ENCODE data around the gene GXYLT2.

GXYLT2 gene

DNA sequence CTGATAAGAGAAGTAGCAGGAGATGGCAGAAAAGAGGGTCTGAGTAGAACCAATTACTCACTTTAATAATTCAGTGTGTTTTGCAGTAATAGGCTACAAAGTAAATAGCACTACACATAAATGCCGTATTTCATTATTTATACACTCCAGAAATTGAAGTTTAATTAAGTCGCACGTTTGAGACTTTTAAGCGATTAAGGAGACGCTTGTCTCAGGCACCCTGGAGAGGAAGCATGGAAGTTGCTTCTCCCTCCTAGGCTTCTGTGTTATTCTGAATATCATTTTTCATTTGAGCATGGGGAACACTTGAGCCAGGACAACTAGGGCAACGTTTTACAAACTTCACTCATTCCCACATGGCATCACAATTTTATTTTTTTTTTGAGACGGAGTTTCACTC lies 12.2 kb downstream of the GXYLT2 start:
- POLR2A ChIA-PET = no interaction called here
- no peaks in the 10 kb centered on the region for H3K9me3 ChIP-seq (ENCODE audit: control insufficient read depth, insufficient read depth, low read depth, low read length)
- no peak overlapping the region for H3K4me3 ChIP-seq (ENCODE audit: low read depth, low read length)
- CTCF ChIA-PET = no interaction called here
- H3K27ac ChIP-seq (ENCODE audit: extremely low read depth, low read depth, low read length) = no peak overlapping the region
- peaks cover 12% of the 10 kb centered on the region for H3K4me1 ChIP-seq (ENCODE audit: control insufficient read depth, insufficient read depth, low read length)
- no peaks in the 10 kb centered on the region for H3K36me3 ChIP-seq (ENCODE audit: control insufficient read depth in 2 of 2, insufficient read depth in 1 of 2, low read length in 2 of 2)
- TF ChIP-seq ZNF664 (tag by site-specific recombination; IDR thresholded peaks at IDR 0.05) = 0 out of 2 replicates have a peak, but pooled peaks have one; percentile 10
- TF ChIP-seq, protein P1, sequence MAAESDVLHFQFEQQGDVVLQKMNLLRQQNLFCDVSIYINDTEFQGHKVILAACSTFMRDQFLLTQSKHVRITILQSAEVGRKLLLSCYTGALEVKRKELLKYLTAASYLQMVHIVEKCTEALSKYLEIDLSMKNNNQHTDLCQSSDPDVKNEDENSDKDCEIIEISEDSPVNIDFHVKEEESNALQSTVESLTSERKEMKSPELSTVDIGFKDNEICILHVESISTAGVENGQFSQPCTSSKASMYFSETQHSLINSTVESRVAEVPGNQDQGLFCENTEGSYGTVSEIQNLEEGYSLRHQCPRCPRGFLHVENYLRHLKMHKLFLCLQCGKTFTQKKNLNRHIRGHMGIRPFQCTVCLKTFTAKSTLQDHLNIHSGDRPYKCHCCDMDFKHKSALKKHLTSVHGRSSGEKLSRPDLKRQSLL (tag by site-specific recombination; IDR thresholded peaks at IDR 0.05) = peak; percentile 83
- no peak for TF ChIP-seq ZNF404 (tag by site-specific recombination; IDR thresholded peaks at IDR 0.05)
- TF ChIP-seq FEZF1 (tag by site-specific recombination; IDR thresholded peaks at IDR 0.05) = peak; percentile 31; the same call in 1 of the 2 replicates
- TF ChIP-seq OSR2 (tag by site-specific recombination; IDR thresholded peaks at IDR 0.05) = peak; percentile 86; the same call in 1 of the 2 replicates
- no peak for TF ChIP-seq KLF7 (tag by site-specific recombination; IDR thresholded peaks at IDR 0.05; ENCODE audit: borderline replicate concordance)
- 0 out of 2 replicates have a peak, but pooled peaks have one; percentile 47 for TF ChIP-seq IKZF3 (tag by site-specific recombination; IDR thresholded peaks at IDR 0.05)
- 0 out of 2 replicates have a peak, but pooled peaks have one; percentile 12 for TF ChIP-seq ZBTB17 (tag by site-specific recombination; IDR thresholded peaks at IDR 0.05)
- TF ChIP-seq, protein P2, sequence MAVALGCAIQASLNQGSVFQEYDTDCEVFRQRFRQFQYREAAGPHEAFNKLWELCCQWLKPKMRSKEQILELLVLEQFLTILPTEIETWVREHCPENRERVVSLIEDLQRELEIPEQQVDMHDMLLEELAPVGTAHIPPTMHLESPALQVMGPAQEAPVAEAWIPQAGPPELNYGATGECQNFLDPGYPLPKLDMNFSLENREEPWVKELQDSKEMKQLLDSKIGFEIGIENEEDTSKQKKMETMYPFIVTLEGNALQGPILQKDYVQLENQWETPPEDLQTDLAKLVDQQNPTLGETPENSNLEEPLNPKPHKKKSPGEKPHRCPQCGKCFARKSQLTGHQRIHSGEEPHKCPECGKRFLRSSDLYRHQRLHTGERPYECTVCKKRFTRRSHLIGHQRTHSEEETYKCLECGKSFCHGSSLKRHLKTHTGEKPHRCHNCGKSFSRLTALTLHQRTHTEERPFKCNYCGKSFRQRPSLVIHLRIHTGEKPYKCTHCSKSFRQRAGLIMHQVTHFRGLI (tag by site-specific recombination; IDR thresholded peaks at IDR 0.05) = no peak
- TF ChIP-seq ZNF629 (tag by site-specific recombination; IDR thresholded peaks at IDR 0.05) = no peak
- TF ChIP-seq, protein P3, sequence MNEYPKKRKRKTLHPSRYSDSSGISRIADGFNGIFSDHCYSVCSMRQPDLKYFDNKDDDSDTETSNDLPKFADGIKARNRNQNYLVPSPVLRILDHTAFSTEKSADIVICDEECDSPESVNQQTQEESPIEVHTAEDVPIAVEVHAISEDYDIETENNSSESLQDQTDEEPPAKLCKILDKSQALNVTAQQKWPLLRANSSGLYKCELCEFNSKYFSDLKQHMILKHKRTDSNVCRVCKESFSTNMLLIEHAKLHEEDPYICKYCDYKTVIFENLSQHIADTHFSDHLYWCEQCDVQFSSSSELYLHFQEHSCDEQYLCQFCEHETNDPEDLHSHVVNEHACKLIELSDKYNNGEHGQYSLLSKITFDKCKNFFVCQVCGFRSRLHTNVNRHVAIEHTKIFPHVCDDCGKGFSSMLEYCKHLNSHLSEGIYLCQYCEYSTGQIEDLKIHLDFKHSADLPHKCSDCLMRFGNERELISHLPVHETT (tag by site-specific recombination; IDR thresholded peaks at IDR 0.05) = no peak
- TF ChIP-seq, protein P4, sequence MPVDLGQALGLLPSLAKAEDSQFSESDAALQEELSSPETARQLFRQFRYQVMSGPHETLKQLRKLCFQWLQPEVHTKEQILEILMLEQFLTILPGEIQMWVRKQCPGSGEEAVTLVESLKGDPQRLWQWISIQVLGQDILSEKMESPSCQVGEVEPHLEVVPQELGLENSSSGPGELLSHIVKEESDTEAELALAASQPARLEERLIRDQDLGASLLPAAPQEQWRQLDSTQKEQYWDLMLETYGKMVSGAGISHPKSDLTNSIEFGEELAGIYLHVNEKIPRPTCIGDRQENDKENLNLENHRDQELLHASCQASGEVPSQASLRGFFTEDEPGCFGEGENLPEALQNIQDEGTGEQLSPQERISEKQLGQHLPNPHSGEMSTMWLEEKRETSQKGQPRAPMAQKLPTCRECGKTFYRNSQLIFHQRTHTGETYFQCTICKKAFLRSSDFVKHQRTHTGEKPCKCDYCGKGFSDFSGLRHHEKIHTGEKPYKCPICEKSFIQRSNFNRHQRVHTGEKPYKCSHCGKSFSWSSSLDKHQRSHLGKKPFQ (tag by site-specific recombination; IDR thresholded peaks at IDR 0.05) = no peak
- peak; percentile 74 for TF ChIP-seq GLI2 (tag by site-specific recombination; IDR thresholded peaks at IDR 0.05; ENCODE audit: borderline replicate concordance, low read depth)
- 0 out of 2 replicates have a peak, but pooled peaks have one; percentile 11 for TF ChIP-seq ZXDB (tag by site-specific recombination; IDR thresholded peaks at IDR 0.05)
- no peak for TF ChIP-seq MZF1 (tag by site-specific recombination; IDR thresholded peaks at IDR 0.05; ENCODE audit: borderline replicate concordance)
- no peak for TF ChIP-seq ZNF302 (tag by site-specific recombination; IDR thresholded peaks at IDR 0.05; ENCODE audit: low read depth)
- TF ChIP-seq, protein P5, sequence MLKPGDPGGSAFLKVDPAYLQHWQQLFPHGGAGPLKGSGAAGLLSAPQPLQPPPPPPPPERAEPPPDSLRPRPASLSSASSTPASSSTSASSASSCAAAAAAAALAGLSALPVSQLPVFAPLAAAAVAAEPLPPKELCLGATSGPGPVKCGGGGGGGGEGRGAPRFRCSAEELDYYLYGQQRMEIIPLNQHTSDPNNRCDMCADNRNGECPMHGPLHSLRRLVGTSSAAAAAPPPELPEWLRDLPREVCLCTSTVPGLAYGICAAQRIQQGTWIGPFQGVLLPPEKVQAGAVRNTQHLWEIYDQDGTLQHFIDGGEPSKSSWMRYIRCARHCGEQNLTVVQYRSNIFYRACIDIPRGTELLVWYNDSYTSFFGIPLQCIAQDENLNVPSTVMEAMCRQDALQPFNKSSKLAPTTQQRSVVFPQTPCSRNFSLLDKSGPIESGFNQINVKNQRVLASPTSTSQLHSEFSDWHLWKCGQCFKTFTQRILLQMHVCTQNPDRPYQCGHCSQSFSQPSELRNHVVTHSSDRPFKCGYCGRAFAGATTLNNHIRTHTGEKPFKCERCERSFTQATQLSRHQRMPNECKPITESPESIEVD (tag by site-specific recombination; IDR thresholded peaks at IDR 0.05) = peak; percentile 92
- peak; percentile 35; the same call in 1 of the 2 replicates for TF ChIP-seq ZNF24 (tag by site-specific recombination; IDR thresholded peaks at IDR 0.05)
- no peak for TF ChIP-seq MYNN (tag by site-specific recombination; IDR thresholded peaks at IDR 0.05; ENCODE audit: borderline replicate concordance)
- TF ChIP-seq, protein P6, sequence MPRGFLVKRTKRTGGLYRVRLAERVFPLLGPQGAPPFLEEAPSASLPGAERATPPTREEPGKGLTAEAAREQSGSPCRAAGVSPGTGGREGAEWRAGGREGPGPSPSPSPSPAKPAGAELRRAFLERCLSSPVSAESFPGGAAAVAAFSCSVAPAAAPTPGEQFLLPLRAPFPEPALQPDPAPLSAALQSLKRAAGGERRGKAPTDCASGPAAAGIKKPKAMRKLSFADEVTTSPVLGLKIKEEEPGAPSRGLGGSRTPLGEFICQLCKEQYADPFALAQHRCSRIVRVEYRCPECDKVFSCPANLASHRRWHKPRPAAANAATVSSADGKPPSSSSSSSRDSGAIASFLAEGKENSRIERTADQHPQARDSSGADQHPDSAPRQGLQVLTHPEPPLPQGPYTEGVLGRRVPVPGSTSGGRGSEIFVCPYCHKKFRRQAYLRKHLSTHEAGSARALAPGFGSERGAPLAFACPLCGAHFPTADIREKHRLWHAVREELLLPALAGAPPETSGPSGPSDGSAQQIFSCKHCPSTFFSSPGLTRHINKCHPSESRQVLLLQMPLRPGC (tag by site-specific recombination; IDR thresholded peaks at IDR 0.05) = 0 out of 2 replicates have a peak, but pooled peaks have one; percentile 25
- TF ChIP-seq YY2 (tag by site-specific recombination; IDR thresholded peaks at IDR 0.05) = no peak
- 0 out of 2 replicates have a peak, but pooled peaks have one; percentile 7 for TF ChIP-seq KLF8 (tag by site-specific recombination; IDR thresholded peaks at IDR 0.05)
- TF ChIP-seq ZNF843 (tag by site-specific recombination; IDR thresholded peaks at IDR 0.05) = 0 out of 2 replicates have a peak, but pooled peaks have one; percentile 12
- TF ChIP-seq ZNF785 (tag by site-specific recombination; IDR thresholded peaks at IDR 0.05) = no peak
- peak; percentile 70 for TF ChIP-seq WT1 (tag by site-specific recombination; IDR thresholded peaks at IDR 0.05)
- no peak for TF ChIP-seq ZNF239 (tag by site-specific recombination; IDR thresholded peaks at IDR 0.05)
- 0 out of 2 replicates have a peak, but pooled peaks have one; percentile 24 for TF ChIP-seq ZNF394 (tag by site-specific recombination; IDR thresholded peaks at IDR 0.05; ENCODE audit: borderline replicate concordance)
- no peak for TF ChIP-seq ZNF571 (tag by site-specific recombination; IDR thresholded peaks at IDR 0.05)
- no peak for TF ChIP-seq ZNF585B (tag by site-specific recombination; IDR thresholded peaks at IDR 0.05)
- TF ChIP-seq ZNF10 (tag by site-specific recombination; IDR thresholded peaks at IDR 0.05) = peak; percentile 84; the same call in 1 of the 2 replicates
- TF ChIP-seq ZNF561 (tag by site-specific recombination; IDR thresholded peaks at IDR 0.05; ENCODE audit: borderline replicate concordance) = no peak

All from HEK293 (cell line).